GM12874 (cell line): ENCODE data around the gene OR56B4.

ENCODE experiments used
- TF ChIP-seq, protein P1 (sequence below): IDR thresholded peaks from 2 replicates; pipeline ENCODE4 v1.5.1; 2011; ENCODE audit warnings: low read depth, mild to moderate bottlenecking, control low read depth, low read length, moderate library complexity; ENCODE audit not compliant: insufficient read depth

OR56B4 gene

DNA sequence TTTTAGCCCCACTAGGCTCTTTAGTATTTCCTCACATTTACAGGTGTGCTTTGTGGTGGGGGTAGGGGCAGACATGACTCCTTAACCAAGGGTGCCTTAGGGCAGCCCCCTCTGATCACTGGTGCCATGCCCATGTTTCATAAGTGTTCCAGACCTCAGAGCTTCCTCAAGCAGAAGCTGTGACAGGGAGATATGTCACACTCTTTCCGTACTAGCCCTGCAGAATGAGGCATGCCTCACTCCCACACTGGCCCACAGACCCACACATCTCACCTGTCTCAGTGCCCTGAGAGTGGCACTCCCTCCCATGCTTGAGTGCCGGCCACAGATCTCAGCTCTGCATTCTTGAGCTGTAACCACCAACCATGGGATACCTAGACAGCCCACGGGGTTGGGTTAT lies 22.9 kb upstream of the OR56B4 start:
- TF ChIP-seq, protein P1, sequence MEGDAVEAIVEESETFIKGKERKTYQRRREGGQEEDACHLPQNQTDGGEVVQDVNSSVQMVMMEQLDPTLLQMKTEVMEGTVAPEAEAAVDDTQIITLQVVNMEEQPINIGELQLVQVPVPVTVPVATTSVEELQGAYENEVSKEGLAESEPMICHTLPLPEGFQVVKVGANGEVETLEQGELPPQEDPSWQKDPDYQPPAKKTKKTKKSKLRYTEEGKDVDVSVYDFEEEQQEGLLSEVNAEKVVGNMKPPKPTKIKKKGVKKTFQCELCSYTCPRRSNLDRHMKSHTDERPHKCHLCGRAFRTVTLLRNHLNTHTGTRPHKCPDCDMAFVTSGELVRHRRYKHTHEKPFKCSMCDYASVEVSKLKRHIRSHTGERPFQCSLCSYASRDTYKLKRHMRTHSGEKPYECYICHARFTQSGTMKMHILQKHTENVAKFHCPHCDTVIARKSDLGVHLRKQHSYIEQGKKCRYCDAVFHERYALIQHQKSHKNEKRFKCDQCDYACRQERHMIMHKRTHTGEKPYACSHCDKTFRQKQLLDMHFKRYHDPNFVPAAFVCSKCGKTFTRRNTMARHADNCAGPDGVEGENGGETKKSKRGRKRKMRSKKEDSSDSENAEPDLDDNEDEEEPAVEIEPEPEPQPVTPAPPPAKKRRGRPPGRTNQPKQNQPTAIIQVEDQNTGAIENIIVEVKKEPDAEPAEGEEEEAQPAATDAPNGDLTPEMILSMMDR, result no peak

DNA sequence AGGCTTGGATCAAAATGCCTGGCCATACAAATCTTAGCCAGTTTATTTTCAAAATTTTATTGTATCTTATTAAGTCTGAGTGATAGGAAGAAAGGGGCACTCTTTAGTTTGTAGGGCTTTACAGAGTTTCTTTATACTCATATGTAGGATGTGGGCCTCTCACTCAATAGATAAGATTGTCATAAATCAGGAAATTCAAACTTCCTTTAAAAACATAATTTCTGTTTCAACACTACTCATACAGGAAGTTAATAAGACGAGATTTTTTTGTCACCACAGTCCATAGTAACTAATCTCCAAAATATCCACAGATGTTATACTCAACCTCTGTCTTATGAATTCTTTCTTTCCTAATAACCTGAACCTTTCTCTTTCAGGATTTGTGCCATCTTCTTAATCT lies 13.3 kb upstream of the OR56B4 start:
- TF ChIP-seq, protein P1, result no peak

DNA sequence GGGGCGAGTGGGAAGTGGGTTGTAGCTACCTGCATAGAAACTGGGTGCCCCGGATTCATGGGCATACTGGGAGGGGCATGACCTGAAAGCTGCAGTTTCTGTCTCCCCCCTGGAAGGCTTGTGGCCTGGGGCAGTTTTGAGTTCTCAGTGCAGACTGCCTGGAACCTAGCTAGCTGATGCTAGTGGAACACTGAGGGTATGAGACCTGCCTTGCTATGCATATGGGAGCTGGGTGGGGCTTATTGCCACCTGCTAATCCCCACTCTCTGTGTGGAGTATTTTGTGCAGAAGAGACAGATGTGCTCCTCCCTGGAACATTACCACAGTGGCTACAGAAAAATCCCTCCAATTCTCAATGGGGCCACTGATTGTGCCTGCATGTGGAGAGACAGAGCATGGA lies 11.7 kb upstream of the OR56B4 start:
- TF ChIP-seq, protein P1, result no peak

DNA sequence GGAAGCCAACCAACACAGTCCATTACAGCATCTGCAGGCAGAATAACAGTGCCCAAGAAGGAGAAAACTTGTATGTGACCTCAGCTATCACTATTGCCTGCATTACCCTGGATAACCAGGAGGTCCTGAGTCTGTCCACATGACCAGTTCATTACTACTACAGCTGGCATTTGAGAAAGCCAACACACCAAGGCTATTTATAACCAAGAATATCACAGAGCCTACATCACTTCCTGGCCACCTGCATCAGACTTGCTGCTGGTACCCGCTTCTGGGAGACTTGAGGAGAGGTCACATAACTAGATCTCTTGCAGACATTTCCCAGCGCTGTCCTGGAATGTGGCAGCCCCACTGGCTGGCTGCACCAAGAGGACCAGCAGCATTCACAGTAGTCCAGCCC lies 11.1 kb upstream of the OR56B4 start:
- TF ChIP-seq, protein P1, result no peak

DNA sequence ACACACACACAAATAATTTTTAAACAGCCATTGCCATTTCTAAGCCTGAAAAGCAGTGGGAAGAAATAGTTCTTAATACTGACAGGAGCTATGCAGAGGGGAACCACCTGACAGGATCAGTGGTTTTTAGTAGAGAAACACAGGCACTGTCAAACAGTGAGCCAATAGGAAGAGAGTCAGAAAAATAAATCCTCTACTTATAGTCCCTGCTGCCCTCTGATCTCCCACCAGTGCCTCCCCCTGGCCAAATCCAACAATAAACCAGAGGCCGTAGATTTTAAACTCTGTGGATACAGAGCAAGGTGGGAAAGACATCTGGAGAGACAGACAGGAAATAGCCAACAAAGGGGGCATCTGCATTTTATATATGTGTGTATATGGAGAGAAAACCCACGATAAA lies 7.9 kb upstream of the OR56B4 start:
- TF ChIP-seq, protein P1, result no peak

DNA sequence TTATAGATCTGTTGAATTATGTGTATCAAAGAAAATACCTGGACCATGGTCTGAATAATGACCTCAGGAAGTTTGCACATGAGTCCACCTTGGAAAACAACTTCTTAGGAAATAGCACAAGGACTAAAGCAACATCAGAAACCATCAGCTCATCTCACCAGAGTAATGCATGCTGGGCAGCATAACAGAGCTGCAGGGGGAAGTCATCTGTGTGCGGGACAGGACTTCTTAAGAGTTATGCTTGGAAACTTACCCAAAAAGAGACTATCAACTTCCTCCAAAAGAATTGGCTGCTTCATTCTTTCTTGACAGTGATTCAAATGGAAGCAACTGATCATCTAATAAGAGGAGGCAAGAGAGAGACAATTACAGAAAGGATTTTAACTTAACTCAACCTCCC lies 2.5 kb downstream of the OR56B4 start:
- TF ChIP-seq, protein P1, result no peak

DNA sequence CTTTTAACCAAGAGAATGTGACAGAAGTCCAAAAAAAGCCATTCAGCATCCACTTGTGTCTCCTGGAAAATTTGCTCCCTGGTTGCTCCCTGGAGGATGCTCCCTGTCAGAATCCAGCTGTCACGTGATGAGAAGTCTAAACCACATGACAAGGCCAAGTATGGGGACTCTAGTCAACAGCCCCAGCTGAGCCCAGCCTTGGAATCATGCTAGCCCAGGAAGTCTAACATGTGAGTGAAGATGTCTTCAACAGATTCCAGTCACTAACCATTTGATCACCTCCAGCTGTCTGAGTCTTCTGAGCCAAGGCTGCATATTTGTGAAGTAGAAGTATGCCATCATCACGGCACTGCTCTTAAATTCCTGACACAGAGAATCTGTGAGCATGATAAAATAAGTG lies 4.2 kb downstream of the OR56B4 start:
- TF ChIP-seq, protein P1, result no peak

DNA sequence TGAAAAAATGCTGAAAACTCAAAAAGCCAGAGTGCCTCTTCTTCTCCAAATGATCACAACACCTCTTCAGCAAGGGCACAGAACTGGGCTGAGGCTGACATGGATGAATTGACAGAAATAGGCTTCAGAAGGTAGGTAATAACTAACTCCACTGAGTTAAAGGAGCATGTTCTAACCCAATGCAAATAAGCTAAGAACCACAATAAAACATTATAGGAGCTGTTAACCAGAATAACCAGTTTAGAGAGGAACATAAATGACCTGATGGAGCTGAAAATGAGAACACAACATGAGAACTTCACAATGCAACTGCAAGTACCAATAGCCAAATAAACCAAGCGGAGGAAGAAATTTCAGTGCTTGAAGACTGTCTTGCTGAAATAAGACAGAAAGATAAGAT lies 9.2 kb downstream of the OR56B4 start:
- TF ChIP-seq, protein P1, result no peak
